H1 (cell line): ENCODE measurements around the gene KIR2DL4. TPM values are rescaled to one million over a fixed set of nuclear protein-coding genes. Genes with fewer than 3 reads are reported as not detected.

ENCODE experiments used
- CTCF ChIA-PET: fragments of 300-600 bp; sonication (Branson Sonifier 250); formaldehyde crosslinking; loops from one replicate; lab custom pipeline; 2021; ENCODE audit not compliant: partially characterized antibody; lab: Charles Lee
- POLR2A ChIA-PET: fragments of 300-600 bp; sonication (Branson Sonifier 250); formaldehyde crosslinking; loops from one replicate; lab custom pipeline; 2021; ENCODE audit warnings: inconsistent platforms; ENCODE audit not compliant: partially characterized antibody; lab: Charles Lee
- DNase-seq, 2 experiments: peaks; one replicate each; pipeline versions ENCODE4 v3.0.0 to v3.0.0-alpha.2; 2010 to 2022; ENCODE audit warnings: low spot score in 2 of 2, low read depth in 1 of 2, mixed read lengths in 1 of 2
- FAIRE-seq: peaks from 2 replicates; lab custom pipeline; 2011; peaks lifted over from hg19 to GRCh38; lab: Jason Lieb, UNC
- H2AFZ ChIP-seq: 2 replicates; pipeline ENCODE4 v1.8.1; 2012; ENCODE audit warnings: low read length, inconsistent platforms
- H2AK5ac ChIP-seq: 2 replicates; pipeline ENCODE4 v1.6.1; 2013; ENCODE audit warnings: low read depth, low read length
- H2BK120ac ChIP-seq: replicated peaks from 2 replicates; pipeline ENCODE3; 2013; ENCODE audit warnings: low read depth, low read length, inconsistent platforms
- H2BK12ac ChIP-seq: 2 replicates; pipeline ENCODE4 v1.6.1; 2013; ENCODE audit warnings: low read depth, low read length
- H2BK15ac ChIP-seq: 2 replicates; pipeline ENCODE4 v1.6.1; 2013; ENCODE audit warnings: low read length
- H2BK20ac ChIP-seq: 2 replicates; pipeline ENCODE4 v1.6.1; 2013; ENCODE audit warnings: low read length
- H2BK5ac ChIP-seq: 2 replicates; pipeline ENCODE4 v1.6.1; 2013; ENCODE audit warnings: low read depth, low read length
- H3K14ac ChIP-seq: 2 replicates; pipeline ENCODE4 v1.6.1; 2013; ENCODE audit warnings: inconsistent platforms; ENCODE audit not compliant: insufficient read length
- H3K18ac ChIP-seq: 2 replicates; pipeline ENCODE4 v1.6.1; 2013; ENCODE audit warnings: low read length; ENCODE audit errors: extremely low read depth
- H3K23ac ChIP-seq: 2 replicates; pipeline ENCODE4 v1.6.1; 2013; ENCODE audit warnings: inconsistent platforms; ENCODE audit not compliant: insufficient read length
- H3K23me2 ChIP-seq: 2 replicates; pipeline ENCODE4 v1.6.1; 2013; ENCODE audit warnings: low read depth, low read length
- H3K27ac ChIP-seq: 2 replicates; pipeline ENCODE4 v1.6.1; 2011; ENCODE audit warnings: low read depth, low read length, inconsistent platforms
- H3K27me3 ChIP-seq, 4 experiments: replicated peaks in 1 of 4; 1 replicate in 1 of 4; 2 replicates in 3 of 4; pipeline versions ENCODE4 v1.6.1 to v1.8.1; 2011 to 2013; ENCODE audit warnings: low read length in 3 of 4, mild to moderate bottlenecking in 3 of 4, inconsistent platforms in 2 of 4, mixed read lengths in 2 of 4, moderate library complexity in 1 of 4; ENCODE audit not compliant: control insufficient read depth in 3 of 4, insufficient read depth in 3 of 4; ENCODE audit errors: extremely low read depth in 1 of 4
- H3K36me3 ChIP-seq, 4 experiments: 2 replicates each; pipeline versions ENCODE4 v1.6.1 to v1.8.1; 2011 to 2013; ENCODE audit warnings: mild to moderate bottlenecking in 4 of 4, low read length in 3 of 4, moderate library complexity in 2 of 4, control low read depth in 1 of 4, inconsistent platforms in 1 of 4; ENCODE audit not compliant: insufficient read depth in 4 of 4, control insufficient read depth in 2 of 4
- H3K4ac ChIP-seq: replicated peaks from 2 replicates; pipeline ENCODE3; 2013; ENCODE audit warnings: low read length, low read depth, mixed read lengths, inconsistent platforms; ENCODE audit not compliant: insufficient read length
- H3K4me1 ChIP-seq, 4 experiments: replicated peaks in 1 of 4; 1 replicate in 1 of 4; 2 replicates in 3 of 4; pipeline versions ENCODE4 v1.6.1 to v1.8.1; 2011 to 2013; ENCODE audit warnings: low read length in 3 of 4, inconsistent platforms in 2 of 4, mixed read lengths in 1 of 4; ENCODE audit not compliant: insufficient read depth in 4 of 4, control insufficient read depth in 3 of 4
- H3K4me2 ChIP-seq, 2 experiments: 2 replicates each; pipeline versions ENCODE4 v1.6.1 to v1.8.1; 2011 to 2013; ENCODE audit warnings: low read depth in 2 of 2, low read length in 2 of 2, control low read depth in 1 of 2, inconsistent platforms in 1 of 2, mild to moderate bottlenecking in 1 of 2; ENCODE audit not compliant: insufficient read depth in 1 of 2
- H3K4me3 ChIP-seq, 4 experiments: fragments of 200-600, 300-600 bp in 1 of 4; sonication (generic), shearing (Covaris generic), sonication (Bioruptor Twin) in 1 of 4; 2 replicates each; pipeline versions ENCODE4 v1.5.1 to v1.8.1; 2011 to 2016; ENCODE audit warnings: low read length in 4 of 4, low read depth in 3 of 4, control low read depth in 2 of 4, inconsistent platforms in 2 of 4, mild to moderate bottlenecking in 2 of 4, mixed read lengths in 1 of 4, moderate library complexity in 1 of 4; ENCODE audit not compliant: insufficient read depth in 2 of 4; ENCODE audit errors: extremely low read depth in 1 of 4
- H3K56ac ChIP-seq: replicated peaks from 2 replicates; pipeline ENCODE3; 2013; ENCODE audit warnings: low read depth, mild to moderate bottlenecking, mixed read lengths, low read length, inconsistent platforms; ENCODE audit not compliant: insufficient read length
- H3K79me1 ChIP-seq: 2 replicates; pipeline ENCODE4 v1.6.1; 2013; ENCODE audit warnings: low read depth, low read length, control low read depth
- H3K79me2 ChIP-seq, 2 experiments: 2 replicates each; pipeline versions ENCODE4 v1.6.1 to v1.8.1; 2012 to 2013; ENCODE audit warnings: low read length in 2 of 2, mild to moderate bottlenecking in 2 of 2, inconsistent platforms in 1 of 2; ENCODE audit not compliant: insufficient read depth in 2 of 2, control insufficient read depth in 1 of 2
- H3K9ac ChIP-seq, 4 experiments: replicated peaks in 1 of 4; 1 replicate in 1 of 4; 2 replicates in 3 of 4; pipeline versions ENCODE4 v1.6.1 to v1.8.1; 2011 to 2013; ENCODE audit warnings: low read depth in 3 of 4, low read length in 3 of 4, control low read depth in 2 of 4, mild to moderate bottlenecking in 2 of 4, moderate library complexity in 2 of 4, inconsistent platforms in 1 of 4; ENCODE audit errors: extremely low read depth in 1 of 4
- H3K9me3 ChIP-seq, 2 experiments: 2 replicates each; pipeline versions ENCODE4 v1.6.1 to v1.8.1; 2012 to 2013; ENCODE audit warnings: mild to moderate bottlenecking in 2 of 2, moderate library complexity in 2 of 2, control low read depth in 1 of 2, inconsistent platforms in 1 of 2, low read depth in 1 of 2, low read length in 1 of 2, mixed read lengths in 1 of 2; ENCODE audit not compliant: insufficient read depth in 2 of 2
- H4K20me1 ChIP-seq, 2 experiments: replicated peaks in 1 of 2; 2 replicates each; pipeline versions ENCODE3 to v1.8.1; 2011 to 2013; ENCODE audit warnings: inconsistent platforms in 2 of 2, low read length in 2 of 2, mild to moderate bottlenecking in 1 of 2; ENCODE audit not compliant: insufficient read depth in 2 of 2, control insufficient read depth in 1 of 2
- H4K5ac ChIP-seq: 2 replicates; pipeline ENCODE4 v1.6.1; 2013; ENCODE audit warnings: low read length, low read depth, mixed read lengths, inconsistent platforms; ENCODE audit not compliant: insufficient read length
- H4K8ac ChIP-seq: 2 replicates; pipeline ENCODE4 v1.8.0; 2013; ENCODE audit warnings: mild to moderate bottlenecking, moderate library complexity, low read length, inconsistent platforms; ENCODE audit not compliant: insufficient read depth; ENCODE audit errors: extremely low read depth
- H4K91ac ChIP-seq: replicated peaks from 2 replicates; pipeline ENCODE3; 2013; ENCODE audit warnings: low read length, mixed read lengths, inconsistent platforms; ENCODE audit not compliant: insufficient read length
- ASH2L ChIP-seq: fragments of 200-600, 300-600 bp; sonication (generic); IDR thresholded peaks from one replicate; pipeline ENCODE4 v1.7.1; 2017; ENCODE audit warnings: low read length
- BCL11A ChIP-seq, 2 experiments: IDR thresholded peaks; one replicate each; pipeline ENCODE4 v1.6.1; 2011; ENCODE audit warnings: low read depth in 2 of 2, low read length in 2 of 2, mild to moderate bottlenecking in 2 of 2
- CHD1 ChIP-seq: IDR thresholded peaks from 2 replicates; pipeline ENCODE4 v1.6.1; 2012; ENCODE audit warnings: low read depth, low read length, improper control_type of control experiment
- FOSL1 ChIP-seq: IDR thresholded peaks from 2 replicates; pipeline ENCODE4 v1.6.1; 2011; ENCODE audit warnings: mild to moderate bottlenecking, low read depth, low read length, moderate library complexity; ENCODE audit not compliant: insufficient read depth
- KDM5A ChIP-seq: fragments of 200-600 bp; IDR thresholded peaks from 2 replicates; pipeline ENCODE4 v1.7.1; 2012; ENCODE audit warnings: mild to moderate bottlenecking, low read length, inconsistent platforms, mixed read lengths
- MAFK ChIP-seq: IDR thresholded peaks from 2 replicates; pipeline ENCODE4 v1.6.1; 2012; ENCODE audit warnings: low read depth, mild to moderate bottlenecking, improper control_type of control experiment, low read length
- POLR2A ChIP-seq, 2 experiments: IDR thresholded peaks; 1 replicate in 1 of 2; 2 replicates in 1 of 2; pipeline ENCODE4 v1.6.1; 2011; ENCODE audit warnings: low read depth in 2 of 2, low read length in 2 of 2, mild to moderate bottlenecking in 2 of 2; ENCODE audit errors: control extremely low read depth in 1 of 2
- RXRA ChIP-seq: IDR thresholded peaks from 2 replicates; pipeline ENCODE4 v1.6.1; 2011; ENCODE audit warnings: low read depth, mild to moderate bottlenecking, low read length, moderate library complexity; ENCODE audit not compliant: insufficient read depth
- SAP30 ChIP-seq: fragments of 300-600 bp; sonication (generic); IDR thresholded peaks from 2 replicates; pipeline ENCODE4 v1.7.1; 2012; ENCODE audit warnings: low read length, moderate library complexity, mild to moderate bottlenecking, inconsistent platforms; ENCODE audit not compliant: insufficient read depth, insufficient replicate concordance
- TAF7 ChIP-seq: optimal IDR thresholded peaks from 2 replicates; pipeline ENCODE3; 2011; ENCODE audit warnings: low read depth, mild to moderate bottlenecking, inconsistent platforms, low read length, moderate library complexity, borderline replicate concordance
- TCF12 ChIP-seq: IDR thresholded peaks from 2 replicates; pipeline ENCODE4 v1.6.1; 2011; ENCODE audit warnings: low read depth, mild to moderate bottlenecking, low read length
- TEAD4 ChIP-seq: IDR thresholded peaks from 2 replicates; pipeline ENCODE4 v1.6.1; 2012; ENCODE audit warnings: low read depth, low read length, inconsistent platforms, mixed read lengths
- WGBS, 2 experiments: shearing (Covaris generic) in 1 of 2; methylation state at CpG; one replicate each; pipeline versions ENCODE4 v1.1.6 to v1.1.7; 2013 to 2015; ENCODE audit warnings: low lambda C conversion rate in 2 of 2, mixed read lengths in 2 of 2, inconsistent platforms in 1 of 2, low coverage in 1 of 2, missing lambda C conversion rate in 1 of 2; ENCODE audit not compliant: insufficient replicate concordance in 2 of 2, insufficient coverage in 1 of 2, insufficient read length in 1 of 2; ENCODE audit errors: extremely low coverage in 1 of 2, missing lambda C conversion rate in 1 of 2; 5-methylcytosine and 5-hydroxymethylcytosine counted together
- polyA plus RNA-seq, 7 experiments: library from polyadenylated mRNA; depleted of rRNA in 3 of 7; stranded (reverse) in 5 of 7; unstranded in 2 of 7; fragments of >200 nt in 5 of 7; fragments of 200-250 nt in 2 of 7; gene quantifications; 1 replicate in 5 of 7; 2 replicates in 1 of 7; 4 replicates in 1 of 7; pipeline versions ENCODE4 v1.2.1 to v1.2.3, GENCODE V29; 2011 to 2013; ENCODE audit warnings: missing spikeins in 2 of 7, mixed read lengths in 2 of 7
- total RNA-seq: library from RNA; stranded (reverse); fragmentation: NEBNext Ultra II Directional; extraction: Animal tissue kit (Norgen Biotek cat#: 25700); gene quantifications from 2 replicates; pipeline ENCODE4 v1.2.1, GENCODE V29; 2021
- TF ChIP-seq, protein P1 (sequence below), 3 experiments: IDR thresholded peaks; 1 replicate in 2 of 3; 2 replicates in 1 of 3; pipeline versions ENCODE4 v1.5.1 to v1.6.1; 2011; ENCODE audit warnings: low read length in 3 of 3, mild to moderate bottlenecking in 3 of 3, inconsistent platforms in 2 of 3, low read depth in 1 of 3, moderate library complexity in 1 of 3; ENCODE audit not compliant: insufficient read depth in 1 of 3; ENCODE audit errors: control extremely low read depth in 1 of 3

The KIR2DL4 gene
- total and polyA plus RNA-seq, 2 of the 8 experiments (the other 6 are each of a cell fraction or from before 2014, with no cell fraction given), result not detected

DNA sequence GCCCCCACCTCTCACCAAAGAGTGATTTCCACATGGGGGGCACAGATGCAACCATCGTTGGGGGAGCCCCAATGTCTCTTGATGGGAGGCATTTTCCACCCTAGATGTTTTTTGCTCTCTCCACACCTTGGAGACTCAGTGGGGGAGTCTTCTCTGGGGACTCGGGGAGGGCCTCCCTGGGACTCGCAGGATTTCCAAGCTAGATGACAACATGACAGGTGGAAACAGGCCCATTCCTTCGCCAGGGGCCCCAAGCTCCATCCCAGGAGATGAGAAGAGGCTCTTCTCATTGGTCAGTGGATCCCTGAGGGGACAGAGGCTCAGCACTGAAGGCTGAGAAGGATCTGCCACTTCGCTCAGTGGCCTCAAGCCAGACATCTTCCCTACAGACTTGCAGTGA, 12.7 kb upstream of the KIR2DL4 start:
- Histone ChIP-seq H2BK5ac (no peak overlapping the region), H3K27me3 (no peaks in the 10 kb centered on the region), H4K5ac (no peak overlapping the region), H3K18ac (no peak overlapping the region), H4K20me1 (no peaks in the 10 kb centered on the region), H3K9me3 (peaks cover 55 to 68% of the 10 kb centered on the region in 2 experiments), H2BK12ac (no peak overlapping the region), H3K4me3 (no peak overlapping the region), H2BK120ac (no peak overlapping the region), H2BK15ac (no peak overlapping the region), H3K79me2 (no peaks in the 10 kb centered on the region), H4K91ac (no peak overlapping the region), H3K4me1 (no peaks in the 10 kb centered on the region), H2AFZ (no peak overlapping the region), H3K14ac (no peak overlapping the region), H3K23ac (no peak overlapping the region), H3K23me2 (no peaks in the 10 kb centered on the region), H3K36me3 (no peaks in the 10 kb centered on the region), H3K56ac (no peak overlapping the region), H3K4ac (no peak overlapping the region), H4K8ac (no peak overlapping the region), H3K4me2 (no peak overlapping the region), H2AK5ac (no peak overlapping the region), H3K27ac (no peak overlapping the region), H3K79me1 (no peaks in the 10 kb centered on the region), H2BK20ac (no peak overlapping the region), H3K9ac (no peak overlapping the region)
- CTCF ChIA-PET, result no interaction called here
- DNase-seq (no peak), FAIRE-seq (no peak)
- WGBS, 2 experiments, result 57% methylated on average over 5 of the region's 5 CpGs; no CpG with 5 or more reads in 1 of the 2 experiments
- POLR2A ChIA-PET, result no interaction called here
- TF ChIP-seq TCF12 (no peak), FOSL1 (no peak), RXRA (no peak), BCL11A (IDR thresholded peaks at IDR 0.05; ENCODE audit: low read depth in 2 of 2, low read length in 2 of 2) (no peak), SAP30 (no peak), MAFK (no peak), TAF7 (no peak), TEAD4 (no peak), CHD1 (no peak), KDM5A (no peak), POLR2A (IDR thresholded peaks at IDR 0.05; ENCODE audit: control extremely low read depth in 1 of 2, low read depth in 2 of 2, low read length in 2 of 2) (no peak), ASH2L (no peak)
- TF ChIP-seq, protein P1, sequence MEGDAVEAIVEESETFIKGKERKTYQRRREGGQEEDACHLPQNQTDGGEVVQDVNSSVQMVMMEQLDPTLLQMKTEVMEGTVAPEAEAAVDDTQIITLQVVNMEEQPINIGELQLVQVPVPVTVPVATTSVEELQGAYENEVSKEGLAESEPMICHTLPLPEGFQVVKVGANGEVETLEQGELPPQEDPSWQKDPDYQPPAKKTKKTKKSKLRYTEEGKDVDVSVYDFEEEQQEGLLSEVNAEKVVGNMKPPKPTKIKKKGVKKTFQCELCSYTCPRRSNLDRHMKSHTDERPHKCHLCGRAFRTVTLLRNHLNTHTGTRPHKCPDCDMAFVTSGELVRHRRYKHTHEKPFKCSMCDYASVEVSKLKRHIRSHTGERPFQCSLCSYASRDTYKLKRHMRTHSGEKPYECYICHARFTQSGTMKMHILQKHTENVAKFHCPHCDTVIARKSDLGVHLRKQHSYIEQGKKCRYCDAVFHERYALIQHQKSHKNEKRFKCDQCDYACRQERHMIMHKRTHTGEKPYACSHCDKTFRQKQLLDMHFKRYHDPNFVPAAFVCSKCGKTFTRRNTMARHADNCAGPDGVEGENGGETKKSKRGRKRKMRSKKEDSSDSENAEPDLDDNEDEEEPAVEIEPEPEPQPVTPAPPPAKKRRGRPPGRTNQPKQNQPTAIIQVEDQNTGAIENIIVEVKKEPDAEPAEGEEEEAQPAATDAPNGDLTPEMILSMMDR (IDR thresholded peaks at IDR 0.05; ENCODE audit: control extremely low read depth in 1 of 3, insufficient read depth in 1 of 3, low read depth in 1 of 3, low read length in 3 of 3), result no peak
